ENCODE results near the gene TNS3.
A peak's percentile ranks its signal among the peaks of the same experiment; 100 is the strongest.
"Not testable (repeated sequence)": the region's sequence is repeated elsewhere in the genome, so short reads cannot be mapped to it uniquely, and the experiment has no call there.

TNS3 gene

GRCh38 chr7:47561715-47562446 lies 20.0 kb downstream of the TNS3 start:
- no peak for DNase-seq

- DNase-seq, result no peak
These were observed 22.3 kb downstream of the TNS3 start for GRCh38 chr7:47559306-47560220.

GRCh38 chr7:47557694-47558670 lies 23.9 kb downstream of the TNS3 start:
- no peak for DNase-seq

GRCh38 chr7:47557317-47557693 lies 24.6 kb downstream of the TNS3 start:
- no peak for DNase-seq

- DNase-seq, result peak; percentile 67 to 87 (median 85)
These were observed 25.3 kb downstream of the TNS3 start for GRCh38 chr7:47556511-47557180.

- DNase-seq, result no peak
These were observed 28.6 kb downstream of the TNS3 start for GRCh38 chr7:47553309-47553708.

- peak in 1 of 4 experiments; percentile 39 for DNase-seq
These were observed 29.3 kb downstream of the TNS3 start for GRCh38 chr7:47552621-47553020.

GRCh38 chr7:47551668-47552440 lies 30.1 kb downstream of the TNS3 start:
- DNase-seq, result no peak

GRCh38 chr7:47550788-47551470 lies 31.0 kb downstream of the TNS3 start:
- no peak for DNase-seq

GRCh38 chr7:47549916-47550315 lies 32.0 kb downstream of the TNS3 start:
- DNase-seq, result no peak

- no peak for DNase-seq
These were observed 32.5 kb downstream of the TNS3 start for GRCh38 chr7:47549397-47549796.

- DNase-seq, result no peak
These were observed 33.4 kb downstream of the TNS3 start for GRCh38 chr7:47548546-47548945.

GRCh38 chr7:47546733-47547494 lies 35.0 kb downstream of the TNS3 start:
- DNase-seq, result no peak

GRCh38 chr7:47546171-47546570 lies 35.7 kb downstream of the TNS3 start:
- DNase-seq, result no peak

- DNase-seq, result no peak
These were observed 37.5 kb downstream of the TNS3 start for GRCh38 chr7:47544416-47544815.

- DNase-seq, result peak; percentile 57 to 77 (median 72)
These were observed 38.2 kb downstream of the TNS3 start for GRCh38 chr7:47543714-47544113.

- DNase-seq, result no peak
These were observed 38.9 kb downstream of the TNS3 start for GRCh38 chr7:47543056-47543455.

GRCh38 chr7:47542051-47542450 lies 39.9 kb downstream of the TNS3 start:
- DNase-seq, result no peak

- DNase-seq, result not testable (repeated sequence)
These were observed 40.4 kb downstream of the TNS3 start for GRCh38 chr7:47541485-47541884.
